NCI-H774 (cell line): ENCODE data around the gene OPCML.

Experiments
- DNase-seq: peaks from one replicate; lab custom pipeline; 2025; lab: John Stamatoyannopoulos, UW

Gene OPCML

GRCh38 chr11:133541021-133541719, 8.9 kb upstream of the OPCML start:
- no peak for DNase-seq

- DNase-seq = no peak
Observed at GRCh38 chr11:133536198-133536597, 3.9 kb upstream of the OPCML start.

- DNase-seq = no peak
Observed at GRCh38 chr11:133533205-133533604, 904 bp upstream of the OPCML start.

DNA sequence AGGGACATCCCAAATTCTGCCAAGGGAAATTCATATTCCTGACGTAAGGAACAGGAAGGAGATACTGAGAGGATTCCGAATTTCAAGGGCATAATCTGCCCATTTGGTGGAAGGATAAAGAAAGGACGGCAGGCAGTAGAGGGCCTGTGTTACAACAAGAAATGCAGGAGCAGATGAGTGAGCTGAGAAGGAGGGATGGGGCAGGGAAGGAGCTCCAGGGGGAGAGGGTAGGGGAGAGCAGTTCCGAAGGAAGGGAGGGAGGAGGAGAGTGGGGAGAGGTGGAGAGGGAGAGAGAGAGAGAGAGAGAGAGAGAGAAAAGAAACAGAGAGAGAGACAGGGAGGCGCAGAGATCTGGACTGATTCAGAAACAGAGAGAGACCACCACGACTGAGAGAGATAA, 843 bp downstream of the OPCML start:
- no peak for DNase-seq

- no peak for DNase-seq
Observed at GRCh38 chr11:133530501-133530835, 1.8 kb downstream of the OPCML start.

DNA sequence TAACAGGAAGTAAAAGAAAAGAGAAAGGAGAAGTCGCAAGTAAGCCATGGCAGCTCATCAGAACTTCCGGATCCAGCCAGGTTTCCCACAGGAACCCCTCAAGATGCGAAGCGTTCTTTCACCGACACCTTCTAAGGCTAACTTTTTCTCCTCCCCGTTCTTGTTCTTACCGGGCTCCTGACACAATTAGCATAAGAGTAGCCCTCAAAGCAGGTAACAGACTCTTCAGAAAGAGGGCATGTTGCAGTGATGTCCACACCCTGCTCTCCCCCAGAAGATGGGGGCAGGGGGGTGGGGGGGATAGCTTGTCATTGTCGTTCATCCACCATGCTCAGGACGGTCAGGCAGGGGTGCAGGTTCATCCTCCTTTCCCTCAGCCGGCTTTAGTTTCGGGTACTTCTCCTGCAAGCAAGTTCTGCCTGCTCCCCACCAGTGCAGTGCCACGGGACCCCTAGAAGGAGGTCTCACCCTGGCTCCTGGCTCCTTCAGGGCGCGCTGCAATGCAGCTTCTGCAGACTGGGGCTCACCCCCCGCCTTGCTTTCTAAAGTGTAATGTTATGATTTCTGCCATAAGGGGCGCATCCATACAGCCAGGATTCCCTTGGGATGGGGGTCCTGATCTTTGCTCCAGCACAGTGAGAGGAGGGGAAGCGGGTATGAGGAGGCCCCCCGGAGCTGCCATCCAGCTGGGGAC, 2.3 kb downstream of the OPCML start:
- no peak for DNase-seq

GRCh38 chr11:133526790-133527189, 5.5 kb downstream of the OPCML start:
- DNase-seq = no peak

- no peak for DNase-seq
Observed at GRCh38 chr11:133525976-133526375, 6.3 kb downstream of the OPCML start.

DNA sequence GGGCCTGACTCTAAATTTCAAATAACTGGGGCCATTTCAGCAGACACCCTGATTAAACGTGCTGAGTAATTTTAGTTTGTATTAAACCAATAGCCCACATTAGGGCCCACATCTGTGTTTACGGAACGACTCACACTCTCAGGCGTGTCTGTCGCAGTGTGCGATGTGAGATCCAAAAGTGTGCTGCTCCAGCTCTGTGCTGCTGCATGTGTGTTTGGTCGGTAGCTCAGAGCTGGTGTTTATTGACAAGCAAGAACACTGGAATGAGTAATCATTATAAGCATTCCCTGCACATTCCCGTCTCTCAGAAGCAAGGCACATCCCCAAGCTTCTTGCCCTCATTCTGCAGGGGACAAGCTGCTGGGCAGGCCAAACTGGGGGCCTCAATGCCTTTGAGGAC, 7.8 kb downstream of the OPCML start:
- DNase-seq = no peak

GRCh38 chr11:133522344-133522743, 10.0 kb downstream of the OPCML start:
- no peak for DNase-seq

DNA sequence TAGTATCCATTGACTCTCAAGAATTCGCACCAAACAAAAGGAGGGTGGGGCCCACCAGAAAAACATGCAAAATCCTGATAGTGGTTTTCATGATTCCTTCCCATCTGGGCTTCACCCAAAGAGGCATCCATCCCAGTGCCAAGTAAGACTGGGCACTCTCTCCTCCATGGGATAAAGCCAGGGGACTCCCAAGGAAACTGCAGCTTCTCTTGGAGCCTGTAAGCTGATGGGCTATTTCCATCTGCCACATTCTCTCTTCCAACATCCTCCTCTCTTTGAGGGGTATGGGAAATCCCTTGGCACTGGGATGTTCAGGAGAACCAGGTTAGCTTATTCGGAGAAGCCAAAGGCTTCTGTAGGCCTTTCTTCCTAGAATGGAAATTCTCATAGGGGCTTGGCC, 10.8 kb downstream of the OPCML start:
- DNase-seq = no peak

- no peak for DNase-seq
Observed at GRCh38 chr11:133520707-133521106, 11.6 kb downstream of the OPCML start.

- no peak for DNase-seq
Observed at GRCh38 chr11:133519560-133519959, 12.7 kb downstream of the OPCML start.

DNA sequence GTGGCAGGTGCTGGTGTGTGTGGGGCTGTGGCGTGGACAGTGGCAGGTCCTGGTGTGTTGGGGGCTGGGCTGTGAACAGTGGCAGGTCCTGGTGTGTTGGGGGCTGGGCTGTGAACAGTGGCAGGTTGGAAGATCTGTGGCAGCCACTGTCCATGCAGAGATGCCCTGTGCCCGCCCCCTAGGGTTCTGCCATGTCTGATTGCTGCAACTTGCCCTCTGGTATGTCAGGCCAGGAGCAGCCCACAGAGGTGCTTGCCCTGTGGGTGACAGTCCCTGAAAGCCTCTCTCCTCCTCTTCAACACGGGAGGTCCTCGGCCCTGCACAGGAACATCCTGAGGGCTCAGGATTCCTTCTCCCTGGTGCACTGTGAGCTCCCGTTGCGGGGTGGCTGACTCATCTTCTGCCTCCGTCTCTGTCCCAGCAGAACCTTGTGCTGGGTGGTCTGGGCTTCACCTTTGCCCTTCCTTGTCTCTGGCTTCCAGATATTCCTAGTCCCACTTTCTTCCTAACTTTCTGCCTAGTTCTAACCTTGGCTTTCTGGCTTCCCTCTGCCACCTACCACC, 13.5 kb downstream of the OPCML start:
- no peak for DNase-seq

GRCh38 chr11:133516845-133517244, 15.5 kb downstream of the OPCML start:
- DNase-seq = no peak

GRCh38 chr11:133515107-133515506, 17.2 kb downstream of the OPCML start:
- DNase-seq = peak; percentile 20

- DNase-seq = no peak
Observed at GRCh38 chr11:133509924-133510697, 22.2 kb downstream of the OPCML start.

- DNase-seq = no peak
Observed at GRCh38 chr11:133508468-133508867, 23.8 kb downstream of the OPCML start.

- DNase-seq = no peak
Observed at GRCh38 chr11:133507185-133507584, 25.1 kb downstream of the OPCML start.

DNA sequence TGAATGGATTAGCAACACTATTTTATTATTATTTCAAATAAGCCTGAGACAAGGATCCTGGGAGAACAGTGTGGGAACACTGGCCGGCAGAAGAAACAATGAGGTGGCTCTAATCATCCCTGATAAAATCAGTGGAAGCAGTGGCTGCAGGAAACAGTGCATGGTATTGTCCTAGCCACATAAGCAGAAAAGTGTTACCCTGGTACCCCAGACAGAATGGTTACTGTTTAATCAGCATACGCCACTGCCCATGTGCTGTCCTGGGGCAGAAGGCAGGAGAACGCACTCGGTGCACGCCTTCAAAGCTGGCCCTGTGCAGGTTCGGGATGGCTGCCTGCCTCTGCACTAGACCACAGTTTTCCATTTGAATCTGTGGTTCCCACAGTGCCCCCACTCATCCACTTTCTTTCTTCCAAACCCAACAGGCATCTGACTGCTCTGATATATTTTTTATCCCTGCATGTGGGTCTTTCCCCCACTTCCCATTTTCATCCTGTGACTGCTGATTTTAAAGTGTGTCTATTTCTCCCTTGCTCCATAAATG, 25.7 kb downstream of the OPCML start:
- DNase-seq = no peak

GRCh38 chr11:133506023-133506422, 26.3 kb downstream of the OPCML start:
- DNase-seq = no peak

DNA sequence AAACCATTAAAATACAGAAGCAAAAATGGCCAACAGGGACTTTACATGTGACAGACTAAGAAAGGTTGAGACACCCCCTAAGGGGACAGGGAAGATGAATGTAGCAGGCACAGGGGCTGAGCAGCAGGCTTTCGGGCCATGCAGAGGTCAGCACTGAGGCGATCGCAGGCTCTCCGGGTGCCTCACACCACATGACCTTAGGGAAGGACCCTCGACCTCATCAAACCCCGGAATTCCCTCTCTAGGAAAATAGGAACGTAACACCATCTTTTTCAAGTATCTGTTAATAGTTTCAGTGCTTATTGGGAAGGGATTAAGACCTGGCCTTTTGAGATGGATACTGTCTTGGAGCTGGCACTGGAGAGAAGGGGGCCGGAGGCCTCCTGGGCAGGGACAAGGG, 27.4 kb downstream of the OPCML start:
- DNase-seq = no peak

- no peak for DNase-seq
Observed at GRCh38 chr11:133503776-133504175, 28.5 kb downstream of the OPCML start.
